ENCODE measurements around the gene SGO2.

DNA sequence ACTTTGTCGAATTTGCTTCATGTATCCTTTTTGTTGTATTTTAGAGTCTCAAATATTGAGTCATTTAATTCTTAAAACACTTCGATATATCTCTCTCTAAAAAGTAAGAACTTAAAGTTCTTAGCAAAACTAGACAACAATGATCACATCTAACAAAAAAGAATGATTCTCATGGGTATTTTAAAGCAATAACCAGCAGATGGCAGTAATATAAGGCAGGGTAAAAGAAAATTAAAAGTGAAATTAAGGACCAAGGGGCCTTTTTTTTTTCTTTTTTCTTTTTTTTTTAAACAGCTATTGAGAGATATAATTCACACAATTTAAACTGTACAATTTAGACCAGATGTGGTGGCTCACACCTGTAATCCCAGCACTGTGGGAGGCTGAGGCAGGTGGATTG is 50.0 kb downstream of the SGO2 start:
- TF ChIP-seq, protein P1, sequence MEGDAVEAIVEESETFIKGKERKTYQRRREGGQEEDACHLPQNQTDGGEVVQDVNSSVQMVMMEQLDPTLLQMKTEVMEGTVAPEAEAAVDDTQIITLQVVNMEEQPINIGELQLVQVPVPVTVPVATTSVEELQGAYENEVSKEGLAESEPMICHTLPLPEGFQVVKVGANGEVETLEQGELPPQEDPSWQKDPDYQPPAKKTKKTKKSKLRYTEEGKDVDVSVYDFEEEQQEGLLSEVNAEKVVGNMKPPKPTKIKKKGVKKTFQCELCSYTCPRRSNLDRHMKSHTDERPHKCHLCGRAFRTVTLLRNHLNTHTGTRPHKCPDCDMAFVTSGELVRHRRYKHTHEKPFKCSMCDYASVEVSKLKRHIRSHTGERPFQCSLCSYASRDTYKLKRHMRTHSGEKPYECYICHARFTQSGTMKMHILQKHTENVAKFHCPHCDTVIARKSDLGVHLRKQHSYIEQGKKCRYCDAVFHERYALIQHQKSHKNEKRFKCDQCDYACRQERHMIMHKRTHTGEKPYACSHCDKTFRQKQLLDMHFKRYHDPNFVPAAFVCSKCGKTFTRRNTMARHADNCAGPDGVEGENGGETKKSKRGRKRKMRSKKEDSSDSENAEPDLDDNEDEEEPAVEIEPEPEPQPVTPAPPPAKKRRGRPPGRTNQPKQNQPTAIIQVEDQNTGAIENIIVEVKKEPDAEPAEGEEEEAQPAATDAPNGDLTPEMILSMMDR (IDR thresholded peaks at IDR 0.05) = peak in 3 of 7 experiments; percentile 26 to 39 (median 30)
- TF ChIP-seq POLR2A (IDR thresholded peaks at IDR 0.05) (no peak), POLR2AphosphoS5 (IDR thresholded peaks at IDR 0.05) (no peak)
